Body of pancreas (tissue), 4 donors: ENCODE measurements around the gene C20orf96. TPM values are rescaled to one million over a fixed set of nuclear protein-coding genes. Genes with fewer than 3 reads are reported as not detected.
A peak's percentile ranks its signal among the peaks of the same experiment; 100 is the strongest.

Experiments used
- ATAC-seq: fragments of 150-250 bp; one replicate; pipeline ENCODE4 v1.9.1; 2016
- DNase-seq, 4 donors: peaks; one replicate each; pipeline ENCODE4 v3.0.0-alpha.2; 2019
- H3K27ac ChIP-seq, 4 donors: fragments of 200-600 bp; sonication (generic); 1 replicate in 3 of 4; 2 replicates in 1 of 4; pipeline versions ENCODE4 v1.5.1 to v1.6.1; 2016 to 2019; ENCODE audit warnings: mild to moderate bottlenecking in 1 of 4, mixed read lengths in 1 of 4, moderate library complexity in 1 of 4
- H3K27me3 ChIP-seq, 2 donors: fragments of 200-600 bp; sonication (generic); one replicate each; pipeline ENCODE4 v1.6.0; 2016; ENCODE audit warnings: mild to moderate bottlenecking in 1 of 2
- H3K36me3 ChIP-seq, 2 donors: fragments of 200-600 bp; sonication (generic); replicated peaks in 1 of 2; 2 replicates each; pipeline ENCODE4 v1.5.1; 2016; ENCODE audit warnings: low read depth in 2 of 2; ENCODE audit not compliant: insufficient read depth in 1 of 2
- H3K4me1 ChIP-seq: fragments of 200-600 bp; sonication (generic); one replicate; pipeline ENCODE4 v1.6.0; 2016
- H3K4me3 ChIP-seq, 2 donors: fragments of 200-600 bp; sonication (generic); 1 replicate in 1 of 2; 2 replicates in 1 of 2; pipeline ENCODE4 v1.5.1; 2016 to 2019
- H3K9me3 ChIP-seq, 3 donors: fragments of 200-600 bp; sonication (generic); 1 replicate in 2 of 3; 2 replicates in 1 of 3; pipeline ENCODE4 v1.5.1; 2016
- CTCF ChIP-seq, 7 experiments: fragments of 450-650 bp in 4 of 7; fragments of 200-600 bp in 3 of 7; sonication (generic) in 3 of 7; IDR thresholded peaks; one replicate each; pipeline ENCODE4 v1.5.1; 2016 to 2019; ENCODE audit warnings: antibody characterized with exemption in 7 of 7
- POLR2A ChIP-seq, 3 donors: fragments of 450-650 bp; IDR thresholded peaks; one replicate each; pipeline ENCODE4 v1.6.1; 2016; ENCODE audit warnings: antibody characterized with exemption in 3 of 3, mild to moderate bottlenecking in 2 of 3
- WGBS, 2 donors: methylation state at CpG; one replicate each; pipeline ENCODE4 v1.1.5; 2017; 5-methylcytosine and 5-hydroxymethylcytosine counted together
- intact Hi-C: fragments of 100-400 bp; cut with DNase I; formaldehyde crosslinking; loops from one replicate; pipeline ENCODE4 v1.15.1; 2023
- total RNA-seq, 2 donors: library from RNA; depleted of rRNA; stranded (reverse); fragments of >200 nt; gene quantifications; one replicate each; pipeline ENCODE4 v1.1.0, GENCODE V29; 2016

The C20orf96 gene
- total RNA-seq, 2 donors from 2014 or later: 0.33 to 1.8 TPM

GRCh38 chr20:278607-279571 lies 11.7 kb downstream of the C20orf96 start:
- peak; percentile 30 for ATAC-seq
- no peaks in the 10 kb centered on the region for H3K9me3 ChIP-seq
- H3K4me1 ChIP-seq: no peaks in the 10 kb centered on the region
- peaks cover 2 to 5% of the 10 kb centered on the region in 2 donors for H3K36me3 ChIP-seq
- intact Hi-C loops: no loop called here
- no peaks in the 10 kb centered on the region for H3K27me3 ChIP-seq
- WGBS, 2 donors: 81 to 86% methylated on average over 46 to 53 of the region's 88 CpGs
- no peak overlapping the region for H3K4me3 ChIP-seq
- peak in 1 of 4 donors; percentile 34 for DNase-seq
- TF ChIP-seq POLR2A (IDR thresholded peaks at IDR 0.05) (no peak), CTCF (IDR thresholded peaks at IDR 0.05) (no peak)
- no peak overlapping the region for H3K27ac ChIP-seq

GRCh38 chr20:278181-278580 lies 12.4 kb downstream of the C20orf96 start:
- intact Hi-C loops: no loop called here

GRCh38 chr20:277496-277781 lies 13.1 kb downstream of the C20orf96 start:
- no peak for ATAC-seq
- intact Hi-C loops: no loop called here
- peaks cover 2 to 5% of the 10 kb centered on the region in 2 donors for H3K36me3 ChIP-seq

More at GRCh38 chr20:278181-278580, 12.4 kb downstream of the C20orf96 start:
- WGBS, 2 donors: 81 to 84% methylated on average over 5 of the region's 5 CpGs
- H3K9me3 ChIP-seq: no peaks in the 10 kb centered on the region
- DNase-seq (no peak), ATAC-seq (no peak)
- H3K27me3 ChIP-seq: no peaks in the 10 kb centered on the region
- H3K4me1 ChIP-seq: no peaks in the 10 kb centered on the region
- H3K4me3 ChIP-seq: no peak overlapping the region
- no peak for TF ChIP-seq POLR2A (IDR thresholded peaks at IDR 0.05)
- TF ChIP-seq CTCF (IDR thresholded peaks at IDR 0.05): no peak
- H3K27ac ChIP-seq: no peak overlapping the region
- H3K36me3 ChIP-seq: peaks cover 2 to 5% of the 10 kb centered on the region in 2 donors

GRCh38 chr20:276620-277495 lies 13.7 kb downstream of the C20orf96 start:
- peaks cover 2 to 5% of the 10 kb centered on the region in 2 donors for H3K36me3 ChIP-seq
- TF ChIP-seq CTCF (IDR thresholded peaks at IDR 0.05): no peak
- H3K9me3 ChIP-seq: no peaks in the 10 kb centered on the region
- intact Hi-C loops: no loop called here
- H3K27ac ChIP-seq: no peak overlapping the region
- DNase-seq: peak in 1 of 4 donors; percentile 6
- 92% methylated on average over 12 of the region's 12 CpGs for WGBS, 2 donors
- no peaks in the 10 kb centered on the region for H3K4me1 ChIP-seq
- H3K4me3 ChIP-seq: no peak overlapping the region
- no peak for ATAC-seq
- no peaks in the 10 kb centered on the region for H3K27me3 ChIP-seq

More at GRCh38 chr20:277496-277781, 13.1 kb downstream of the C20orf96 start:
- no peak for TF ChIP-seq POLR2A (IDR thresholded peaks at IDR 0.05)
- no peak for TF ChIP-seq CTCF (IDR thresholded peaks at IDR 0.05)
- no peaks in the 10 kb centered on the region for H3K27me3 ChIP-seq
- no peaks in the 10 kb centered on the region for H3K9me3 ChIP-seq
- WGBS, 2 donors: 63 to 86% methylated on average over 3 of the region's 3 CpGs
- H3K4me3 ChIP-seq: no peak overlapping the region
- H3K27ac ChIP-seq: no peak overlapping the region
- no peaks in the 10 kb centered on the region for H3K4me1 ChIP-seq
- peak in 1 of 4 donors; percentile 1 for DNase-seq
